Stimulated activated CD8-positive, alpha-beta memory T cell treated with anti-CD3 and anti-CD28 coated beads, Interleukin-15, amount 100 ng/mL, for 4 hours (primary cell): ENCODE measurements around the gene A2M.
"Not testable (repeated sequence)": the region's sequence is repeated elsewhere in the genome, so short reads cannot be mapped to it uniquely, and the experiment has no call there.

ENCODE experiments used
- DNase-seq, 2 donors: peaks; one replicate each; pipeline ENCODE4 v3.0.0-alpha.2; 2020; ENCODE audit warnings: low read depth in 2 of 2

The A2M gene

DNA sequence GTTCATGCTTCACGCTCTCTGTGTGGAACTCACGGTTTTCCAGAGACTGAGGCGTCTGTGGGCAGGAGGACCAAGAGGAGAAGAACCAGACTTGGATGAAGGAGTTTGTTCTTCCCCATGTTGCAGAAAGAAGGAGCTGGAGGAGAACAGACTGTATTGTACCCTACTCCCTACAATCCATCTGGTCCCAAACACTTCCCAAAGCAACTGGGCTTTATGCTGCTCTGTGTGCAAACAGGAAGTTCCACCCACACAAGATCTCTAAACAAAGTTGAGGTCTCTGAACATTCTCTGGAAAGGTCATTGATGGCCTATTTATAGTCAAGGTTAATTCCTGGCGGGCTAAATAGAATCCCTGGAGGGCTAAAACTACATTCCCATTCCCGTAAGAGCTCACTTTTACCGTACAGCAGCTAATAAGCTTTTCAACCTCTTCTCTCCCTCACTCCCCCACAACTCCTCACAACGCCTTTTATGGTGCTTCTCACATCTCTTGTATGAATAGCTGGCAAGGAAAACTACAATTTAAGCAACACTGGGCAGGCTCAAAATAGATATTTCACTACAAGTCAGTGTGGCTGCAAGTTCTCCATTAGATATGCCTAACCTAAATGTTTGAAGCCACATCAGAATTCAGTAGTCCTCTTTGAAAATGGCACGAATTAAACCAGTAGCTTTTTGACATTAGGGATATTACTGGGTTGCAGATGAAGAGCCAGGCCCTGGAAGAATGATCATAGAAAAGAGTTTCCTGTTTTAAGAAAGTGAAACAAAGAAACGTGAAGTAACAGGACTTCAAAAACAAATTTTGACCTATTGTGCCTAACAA lies at the start of gene A2M:
TSS of gene A2M (minus strand) at position 189 of the 829 bp plus-strand sequence. CDS start at position 119, 70 bp downstream.
- DNase-seq: no peak

DNA sequence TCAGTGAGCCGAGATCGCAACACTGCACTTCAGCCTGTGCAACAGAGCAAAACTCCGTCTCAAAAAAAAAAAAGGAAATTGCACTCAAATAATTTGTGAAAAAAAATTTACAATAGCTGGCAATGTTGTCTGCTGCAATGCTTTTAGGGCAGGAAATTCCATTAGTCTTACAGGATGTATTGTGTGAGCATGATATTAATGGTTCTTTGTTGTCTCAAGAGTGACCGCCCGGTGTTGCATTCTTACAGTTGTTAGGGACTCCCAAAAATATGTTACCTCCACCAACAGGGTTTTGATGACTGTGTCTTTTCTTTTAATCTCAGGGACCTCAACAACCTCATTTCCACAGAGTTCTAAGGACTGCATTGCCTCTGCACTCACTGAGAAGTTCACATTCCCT lies 47.7 kb upstream of the A2M start:
- no peak for DNase-seq

DNA sequence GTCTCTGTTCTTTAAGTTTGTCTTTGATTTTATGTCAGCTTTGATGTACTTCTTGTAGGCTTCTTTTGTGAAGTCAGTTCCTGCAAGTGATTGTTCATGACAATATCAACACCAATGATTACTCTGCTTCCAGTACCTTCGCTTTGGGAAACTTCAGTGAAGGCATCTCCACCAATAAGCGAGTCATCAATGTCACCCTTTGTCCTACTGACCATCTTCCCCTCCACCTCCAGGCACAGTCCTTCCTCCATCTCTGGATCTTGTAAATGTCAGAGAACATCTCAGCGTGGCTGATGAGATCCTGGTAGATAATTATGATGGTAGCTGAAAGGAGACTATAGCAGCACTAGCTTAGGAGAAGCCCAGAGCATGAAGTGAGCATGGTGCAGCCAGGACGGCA lies 40.4 kb upstream of the A2M start:
- no peak for DNase-seq

DNA sequence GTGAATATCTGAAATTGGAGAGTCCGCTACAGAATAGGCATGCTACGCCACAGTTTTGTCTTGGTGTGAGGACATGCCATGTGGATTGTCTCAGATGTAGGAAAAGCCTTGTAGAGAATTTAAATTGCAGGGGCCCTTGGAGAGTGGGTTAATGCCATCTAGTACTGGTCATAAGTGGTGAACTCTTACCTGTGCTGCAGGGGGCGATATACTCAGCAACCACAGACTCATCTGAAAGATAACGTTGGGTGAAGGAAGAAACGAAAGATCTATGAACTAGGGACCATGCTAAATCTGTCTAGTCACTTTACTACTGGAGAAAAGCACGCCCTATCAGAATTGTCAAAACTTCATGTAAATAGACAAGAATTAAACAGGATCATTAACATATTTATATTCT lies 33.7 kb upstream of the A2M start:
- no peak for DNase-seq

DNA sequence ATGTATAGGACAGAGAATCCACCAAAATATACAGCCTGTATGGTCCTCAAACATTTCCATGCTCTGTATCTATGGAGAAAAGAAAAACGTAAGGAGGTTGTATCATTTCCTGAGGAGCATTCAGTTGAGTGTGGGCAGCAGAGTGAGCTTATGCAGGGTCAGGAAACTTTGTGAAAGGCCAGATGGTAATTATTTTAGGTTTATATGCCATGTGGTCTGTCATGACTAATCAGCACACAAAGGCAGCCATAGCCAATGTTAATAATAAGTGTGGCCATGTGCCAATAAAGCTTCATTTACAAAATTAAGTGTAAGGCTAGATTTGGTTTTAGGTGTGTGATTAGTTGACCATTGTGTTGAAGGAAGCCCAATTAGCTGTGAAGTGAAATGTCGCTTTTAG lies 33.2 kb upstream of the A2M start:
- no peak for DNase-seq

DNA sequence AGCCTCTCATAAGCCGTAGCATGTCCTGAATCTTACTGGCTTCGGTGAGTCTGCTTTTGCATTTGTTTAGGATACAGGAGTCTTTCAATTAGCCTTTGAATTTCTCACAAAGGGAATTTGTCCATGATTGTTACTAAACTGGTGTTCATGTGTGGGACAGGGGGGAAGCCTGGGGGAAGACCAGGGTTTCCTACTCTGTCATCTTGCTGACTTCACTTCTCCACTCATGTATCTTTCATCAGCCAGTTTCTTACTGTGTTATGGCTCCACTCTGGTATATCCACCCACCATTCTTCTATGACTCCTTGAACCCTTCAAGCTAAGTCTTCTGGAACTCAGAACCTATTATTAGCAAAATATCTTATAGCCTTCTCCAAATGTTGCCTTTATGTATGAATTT lies 31.7 kb upstream of the A2M start:
- DNase-seq: no peak

DNA sequence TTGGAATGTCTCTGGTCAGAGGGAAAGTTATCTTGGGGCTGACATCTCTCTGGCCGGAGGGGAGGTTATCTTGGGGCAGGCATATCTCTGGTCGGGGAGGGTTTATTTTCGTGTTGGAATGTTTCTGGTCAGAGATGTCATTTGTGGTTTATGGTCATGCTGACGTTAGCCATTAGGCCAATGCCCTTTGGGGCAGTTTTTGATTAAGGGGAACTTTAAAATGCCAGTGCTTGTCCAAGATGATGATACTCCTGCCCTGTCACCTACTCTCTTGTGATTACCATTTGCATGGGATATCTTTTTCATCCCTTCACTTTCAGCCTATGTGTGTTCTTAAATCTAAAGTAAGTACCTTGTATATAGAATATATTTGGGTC lies 29.0 kb upstream of the A2M start:
- no peak for DNase-seq

DNA sequence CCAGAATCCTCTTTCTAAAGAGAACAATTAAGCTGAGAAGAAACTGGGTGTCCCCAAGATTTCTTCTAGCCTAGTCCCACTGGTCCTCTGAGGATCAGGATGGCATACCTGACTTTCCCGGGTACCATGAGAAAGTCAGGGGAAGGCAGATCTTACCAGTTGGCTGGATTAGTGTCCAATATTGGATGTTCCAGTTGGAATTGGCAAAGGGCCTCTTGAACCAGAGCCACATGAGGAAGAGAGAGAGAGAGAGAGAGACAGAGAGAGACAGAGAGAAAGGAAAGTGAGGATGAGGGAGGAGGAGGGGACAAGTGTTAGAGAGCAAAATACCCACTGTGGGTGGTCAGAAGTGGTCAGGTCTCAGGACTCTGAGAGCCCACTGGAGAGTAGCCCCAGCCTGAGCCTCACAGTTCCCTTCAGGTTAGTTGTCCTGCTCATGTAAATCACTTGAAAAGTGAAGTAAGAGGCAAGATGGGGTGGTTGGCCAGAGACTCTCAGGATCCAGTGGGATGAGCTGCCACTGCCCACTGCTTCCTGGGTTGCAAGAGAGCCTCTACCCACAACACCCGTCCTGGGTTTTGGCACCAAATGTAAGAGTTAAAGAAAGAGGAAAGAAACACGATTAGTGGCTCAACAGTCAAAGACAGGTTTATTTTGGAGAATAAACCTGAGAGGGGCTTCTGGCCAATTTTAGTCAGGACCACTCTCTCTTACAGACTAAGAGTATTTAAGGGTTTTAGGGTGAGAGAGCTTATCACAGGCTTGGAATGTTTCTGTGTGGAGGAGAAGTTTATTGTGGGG lies 28.4 kb upstream of the A2M start:
- DNase-seq: no peak

DNA sequence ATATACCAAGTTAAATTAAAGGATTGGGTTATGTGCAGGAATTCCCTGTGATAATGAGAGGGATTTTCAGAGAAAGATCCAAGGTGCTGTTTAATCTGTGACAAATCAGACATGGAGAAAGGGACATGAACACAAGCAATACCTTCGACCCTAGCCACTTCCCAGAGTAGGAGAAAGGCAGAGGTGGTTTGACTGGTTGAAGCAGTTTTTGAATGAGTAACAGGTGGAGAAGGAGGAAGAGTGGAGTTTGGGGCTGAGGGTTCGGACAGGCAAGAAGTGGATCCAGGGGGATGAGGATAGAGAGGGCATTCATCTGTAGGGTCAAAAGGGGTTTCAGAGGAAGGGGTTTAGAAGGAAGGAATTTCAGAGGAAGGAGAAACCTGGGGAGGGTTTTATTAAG lies 27.4 kb upstream of the A2M start:
- DNase-seq: no peak

DNA sequence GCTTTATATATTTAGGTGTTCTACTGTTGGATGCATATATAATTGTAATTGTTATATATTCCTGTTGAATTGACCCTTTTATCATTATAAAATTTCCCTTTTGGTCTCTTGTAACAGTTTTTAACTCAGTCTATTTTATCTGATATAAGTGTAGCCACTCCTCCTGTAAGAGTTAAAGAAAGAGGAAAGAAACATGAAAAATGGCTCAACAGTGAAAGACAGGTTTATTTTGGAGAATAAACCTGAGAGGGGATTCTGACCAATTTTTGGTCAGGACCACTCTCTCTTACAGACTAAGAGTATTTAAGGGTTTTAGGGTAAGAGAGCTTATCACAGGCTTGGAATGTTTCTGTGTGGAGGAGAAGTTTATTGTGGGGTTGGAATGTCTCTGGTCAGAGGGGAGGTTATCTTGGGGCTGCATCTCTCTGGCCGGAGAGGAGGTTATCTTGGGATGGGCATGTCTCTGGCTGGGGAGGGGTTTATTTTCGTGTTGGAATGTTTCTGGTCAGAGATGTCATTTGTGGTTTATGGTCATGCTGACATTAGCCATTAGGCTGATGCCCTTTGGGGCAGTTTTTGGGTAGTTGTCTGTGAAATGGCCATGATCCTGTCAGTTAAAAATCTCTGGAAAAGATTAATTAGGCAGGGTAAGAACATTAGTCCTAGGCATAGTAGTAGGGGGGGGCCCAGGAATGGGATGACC lies 24.0 kb upstream of the A2M start:
- DNase-seq: not testable (repeated sequence)

DNA sequence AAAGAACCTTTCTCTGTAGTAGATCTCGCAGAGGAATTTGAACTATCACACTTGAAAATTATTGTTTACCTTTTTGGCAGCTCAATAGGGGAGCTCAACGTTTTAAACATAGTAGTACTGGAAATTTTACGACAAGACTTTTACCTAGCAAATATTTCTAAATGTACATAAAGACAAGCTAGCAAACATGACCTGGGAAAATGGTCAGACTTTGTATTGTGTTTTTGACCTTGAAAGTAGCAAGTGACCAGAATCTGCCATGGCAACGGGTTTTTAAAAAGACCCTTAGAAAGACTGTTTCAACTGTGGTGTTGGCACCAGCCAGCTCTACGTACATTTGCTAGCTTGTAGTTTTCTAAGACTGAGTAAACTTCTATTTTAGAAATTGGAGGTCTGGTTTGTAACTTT lies 20.2 kb upstream of the A2M start:
- no peak for DNase-seq

DNA sequence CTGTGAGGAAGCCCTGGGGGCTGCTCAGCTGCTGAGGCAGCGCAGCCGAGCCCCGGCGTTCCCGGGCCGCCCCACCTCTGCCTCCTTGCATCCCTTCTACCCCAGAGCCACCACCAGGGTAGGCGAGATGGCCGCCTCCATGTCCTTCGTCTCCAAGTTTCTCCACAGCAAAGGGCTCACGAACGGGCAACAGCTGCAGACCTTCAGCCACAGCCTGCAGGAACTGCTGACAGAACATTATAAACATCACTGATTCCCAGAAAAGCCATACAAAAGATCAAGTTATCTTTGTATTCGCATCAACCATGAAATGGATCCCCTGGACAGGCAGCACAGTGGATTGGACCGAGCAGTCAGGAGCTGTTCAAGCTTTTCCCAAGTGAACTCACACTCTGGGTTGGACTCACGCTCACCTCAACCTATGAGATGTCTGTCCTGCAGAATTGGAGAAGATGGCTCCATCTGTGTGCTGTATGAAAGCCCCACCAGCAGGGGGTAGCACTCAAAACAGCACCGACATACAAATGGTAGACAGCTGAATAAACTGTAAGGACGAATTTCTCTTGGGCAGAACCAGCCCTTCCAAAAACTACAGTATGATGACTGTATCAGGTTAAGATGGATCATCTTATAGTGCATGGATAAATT lies 19.4 kb upstream of the A2M start:
- no peak for DNase-seq

DNA sequence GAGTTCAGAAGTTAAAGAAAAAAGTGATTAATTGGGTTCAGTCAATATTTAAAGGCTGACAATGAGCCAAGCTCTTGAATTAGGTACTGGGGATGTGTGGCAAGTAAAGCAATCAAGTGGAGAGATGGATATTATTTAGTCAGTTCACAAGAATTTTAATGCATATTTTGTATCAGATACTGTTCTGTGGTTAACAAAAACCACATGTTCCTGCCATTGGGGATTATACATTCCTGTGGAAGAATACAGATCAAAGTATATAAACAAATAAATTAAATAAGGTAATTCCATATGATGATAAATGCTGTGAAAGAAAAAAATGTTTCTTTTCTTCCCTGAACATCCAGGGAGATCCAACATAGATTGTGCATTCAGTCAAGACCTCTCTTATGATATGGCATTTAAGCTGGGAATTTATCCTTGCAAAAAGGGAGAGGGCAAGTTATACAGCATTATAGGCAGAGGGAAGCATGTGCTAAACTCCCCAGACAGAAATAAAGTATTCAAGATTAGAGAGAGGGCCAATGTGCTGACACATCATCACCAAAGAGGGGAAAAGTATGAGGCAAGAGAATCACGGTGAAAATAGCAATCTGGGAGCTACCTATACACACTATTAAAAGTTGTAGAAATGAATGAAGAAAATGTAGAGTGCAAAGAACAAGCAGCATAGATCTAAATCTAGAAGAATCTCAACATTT lies 17.6 kb upstream of the A2M start:
- DNase-seq: no peak

DNA sequence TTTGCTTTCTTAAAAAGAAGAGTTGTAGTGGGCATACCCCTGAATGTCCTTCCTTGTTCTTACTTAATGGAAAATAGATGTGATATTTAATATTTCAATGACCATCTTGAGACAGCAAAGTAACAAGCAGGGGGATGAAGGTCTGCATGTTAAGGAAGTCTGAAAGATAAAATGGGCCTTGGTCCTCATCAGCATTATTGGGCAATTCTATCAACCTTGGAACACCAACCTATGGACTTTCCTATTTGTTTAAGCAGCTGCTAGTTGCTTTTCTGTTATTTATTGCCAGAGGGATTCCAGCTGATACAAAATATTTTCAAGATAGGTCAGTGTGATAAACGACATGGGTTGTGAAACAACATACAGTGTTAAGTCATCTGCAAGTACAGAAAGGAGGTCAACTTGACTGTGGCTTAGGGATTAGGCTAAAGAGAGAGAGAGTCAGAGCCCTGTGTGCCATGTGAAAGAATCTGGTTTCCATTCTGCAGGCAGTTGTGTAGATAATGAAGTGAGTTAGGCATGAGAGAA lies 16.4 kb upstream of the A2M start:
- no peak for DNase-seq

DNA sequence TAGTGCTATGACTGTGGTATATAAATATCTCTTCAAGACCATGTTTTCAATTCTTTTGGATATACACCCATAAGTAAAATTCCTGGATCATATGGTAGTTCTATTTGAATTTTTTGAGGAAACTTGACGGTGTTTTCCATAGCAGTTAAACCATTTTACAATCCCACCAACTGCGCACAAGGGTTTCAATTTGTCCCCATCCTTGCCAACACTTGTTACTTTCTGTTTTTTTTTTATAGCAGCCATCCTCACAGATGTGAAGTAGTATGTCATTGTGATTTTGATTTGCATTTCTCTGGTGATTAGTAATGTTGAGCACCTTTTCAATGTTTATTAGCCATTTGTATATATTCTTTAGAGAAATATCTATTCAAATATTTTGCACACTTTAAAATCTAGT lies 14.5 kb upstream of the A2M start:
- no peak for DNase-seq

DNA sequence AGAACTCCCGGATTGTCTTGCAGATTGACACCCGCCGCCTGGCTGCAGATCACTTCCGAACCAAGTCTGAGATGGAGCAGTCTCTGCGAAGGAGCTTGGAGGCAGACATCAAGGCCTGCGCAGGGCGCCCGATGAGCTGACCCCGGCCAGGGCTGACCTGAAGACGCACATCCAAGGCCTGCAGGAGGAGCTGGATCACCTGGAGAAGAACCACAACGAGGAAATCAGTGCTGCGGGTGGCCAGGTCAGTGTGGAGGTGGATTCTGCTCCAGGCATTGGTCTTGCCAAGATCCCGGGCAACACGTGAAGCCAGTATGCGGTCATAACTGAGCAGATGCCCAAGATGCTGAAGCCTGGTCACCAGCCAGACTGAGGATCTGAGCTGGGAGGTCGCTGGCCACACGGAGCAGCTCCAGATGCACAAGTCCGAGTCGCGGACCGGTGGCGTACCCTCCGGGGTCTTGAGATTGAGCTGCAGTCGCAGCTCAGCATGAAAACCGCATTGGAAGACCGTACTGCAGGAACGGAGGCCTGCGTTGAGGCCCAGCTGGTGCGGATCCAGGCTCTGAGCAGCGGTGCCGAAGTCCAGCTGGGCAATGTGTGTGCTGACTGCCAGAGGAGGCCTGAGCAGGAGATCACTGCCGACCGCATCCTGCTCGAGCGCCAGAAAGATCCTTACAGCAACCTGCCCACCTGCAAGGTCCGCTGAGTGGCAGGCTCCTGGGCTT lies 12.4 kb upstream of the A2M start:
- no peak for DNase-seq

DNA sequence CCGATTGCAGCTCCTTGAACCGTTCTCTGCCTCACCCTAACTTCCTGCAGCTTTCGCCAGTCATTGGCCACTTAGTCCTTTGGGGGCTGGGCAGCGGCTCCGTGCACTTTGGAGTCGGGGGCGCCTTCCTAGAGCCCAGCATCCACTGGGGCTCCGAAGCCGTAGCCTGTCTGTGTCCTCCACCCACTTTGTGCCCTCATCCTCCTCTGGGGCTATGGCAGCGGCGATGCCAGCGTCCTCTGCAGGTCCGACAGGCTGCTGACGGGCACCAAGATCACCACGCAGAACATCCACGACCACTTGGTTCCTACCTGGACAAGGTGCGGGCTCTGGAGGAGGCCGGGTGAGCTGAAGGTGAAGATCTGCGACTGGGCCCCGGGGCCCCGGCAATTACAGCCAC lies 11.8 kb upstream of the A2M start:
- no peak for DNase-seq

DNA sequence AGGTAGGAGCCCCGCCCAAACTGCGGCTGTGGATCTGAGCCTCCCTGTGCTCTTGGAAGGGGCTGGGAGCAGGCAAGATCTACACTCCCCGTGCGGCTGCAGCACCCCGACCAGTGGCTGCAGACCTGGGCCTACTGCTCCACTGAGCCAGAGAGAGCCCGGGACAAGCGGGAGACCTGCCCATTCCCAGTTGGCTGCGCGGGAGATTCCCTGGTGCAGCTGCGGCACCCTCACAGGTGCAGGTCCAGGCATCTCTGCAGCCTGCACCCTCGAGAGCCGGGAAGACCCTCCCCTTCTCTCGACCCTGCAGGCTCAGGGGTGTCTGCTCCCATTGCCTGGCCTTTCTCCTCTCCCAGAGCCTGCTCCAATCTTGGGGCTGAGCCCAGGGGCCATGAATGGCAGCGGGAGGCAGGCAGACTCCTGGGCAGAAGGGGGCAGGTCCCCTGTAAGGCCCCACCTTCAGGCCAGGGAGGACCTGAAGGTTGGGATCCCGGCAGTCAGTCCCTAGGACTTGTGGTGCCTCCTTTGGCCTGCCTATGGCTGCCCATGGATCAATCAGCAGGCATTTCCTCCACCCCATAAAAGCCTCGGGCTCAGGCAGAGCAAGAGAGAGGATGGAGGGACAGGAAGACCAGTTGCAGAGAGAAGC lies 8.8 kb upstream of the A2M start:
- DNase-seq: no peak

DNA sequence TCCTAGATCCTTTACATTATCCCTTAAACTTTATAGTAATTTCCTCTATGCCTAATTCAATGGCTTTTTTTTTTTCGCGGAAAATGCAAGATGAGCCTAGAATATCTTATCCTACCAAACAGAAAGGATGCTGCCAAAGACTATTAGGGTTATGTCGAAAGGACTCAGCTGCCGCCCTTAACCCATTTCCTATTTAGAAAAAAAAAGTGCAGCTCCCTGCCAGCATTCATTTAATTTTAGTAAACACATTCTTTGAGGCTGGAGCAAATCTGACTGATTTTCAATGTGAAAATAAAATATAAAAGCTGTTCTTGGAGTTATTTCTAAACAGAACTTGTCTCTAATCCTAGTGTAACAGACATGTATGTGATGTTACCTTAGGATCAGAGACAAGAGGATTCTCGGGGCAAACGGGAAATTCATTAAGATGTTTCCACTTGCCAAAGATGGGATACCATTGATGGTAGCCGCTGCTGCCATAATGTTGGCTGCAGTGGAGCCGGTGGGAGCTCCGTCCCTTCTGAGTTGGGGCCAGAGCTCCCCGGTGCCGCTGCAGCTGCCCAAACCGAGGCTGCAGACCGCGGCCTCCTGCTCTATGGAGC lies 8.2 kb upstream of the A2M start:
- DNase-seq: no peak
